BLaER1 treated with 17β-estradiol and CSF1 and Interleukin-3, amounts not matched to agents 10 nM and 100 nM (cell line): ENCODE results near the gene VEGFB.

Experiments
- H3K27ac ChIP-seq, 11 experiments: shearing (Covaris generic); formaldehyde crosslinking; 2 replicates each; pipeline ENCODE4 v1.8.1; 2022
- H3K27me3 ChIP-seq, 11 experiments: shearing (Covaris generic); formaldehyde crosslinking; 2 replicates each; pipeline ENCODE4 v1.8.1; 2022
- H3K36me3 ChIP-seq, 11 experiments: shearing (Covaris generic); formaldehyde crosslinking; 2 replicates each; pipeline ENCODE4 v1.8.1; 2022
- H3K4me1 ChIP-seq, 10 experiments: shearing (Covaris generic); formaldehyde crosslinking; 2 replicates each; pipeline ENCODE4 v1.8.1; 2022
- H3K4me2 ChIP-seq, 11 experiments: shearing (Covaris generic); formaldehyde crosslinking; 2 replicates each; pipeline ENCODE4 v1.8.1; 2022
- H3K4me3 ChIP-seq, 10 experiments: shearing (Covaris generic); formaldehyde crosslinking; 2 replicates each; pipeline ENCODE4 v1.8.1; 2022
- H3K9ac ChIP-seq, 11 experiments: shearing (Covaris generic); formaldehyde crosslinking; 2 replicates each; pipeline ENCODE4 v1.8.1; 2022
- H3K9me3 ChIP-seq, 11 experiments: shearing (Covaris generic); formaldehyde crosslinking; replicated peaks in 1 of 11; 2 replicates each; pipeline ENCODE4 v1.8.1; 2022
- H4K20me1 ChIP-seq, 11 experiments: shearing (Covaris generic); formaldehyde crosslinking; 2 replicates each; pipeline ENCODE4 v1.8.1; 2022
- Cebpa-rat ChIP-seq, 11 experiments: shearing (Covaris generic); IDR thresholded peaks; 2 replicates each; pipeline ENCODE4 v1.8.1; 2022

Gene VEGFB

DNA sequence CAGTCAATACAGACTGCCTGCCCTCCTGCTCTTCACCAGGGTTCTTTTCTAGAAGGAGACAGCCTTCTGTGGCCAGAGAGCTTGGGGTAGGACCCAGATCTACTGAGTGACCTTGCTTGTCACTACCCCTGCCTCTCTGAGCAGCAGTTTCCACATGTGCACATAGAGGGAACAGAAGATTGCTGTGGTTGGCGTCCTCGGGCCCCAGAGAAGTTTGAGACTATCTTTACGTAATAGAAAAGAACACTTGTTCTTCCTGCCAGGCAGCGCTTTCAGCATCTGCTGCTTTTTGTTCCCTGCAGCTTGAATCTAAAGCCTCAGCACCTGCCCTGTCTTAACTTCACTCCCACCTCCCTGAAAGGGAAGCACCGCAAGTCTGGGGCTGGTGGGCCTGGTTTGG, 4.6 kb downstream of the VEGFB start:
- Histone ChIP-seq H3K27ac (peak overlapping the region in 9 of 11 experiments; percentile 8 to 96 (median 52); a peak in 14 of 22 replicates), H3K36me3 (peaks cover 23 to 53% (median 36%) of the 10 kb centered on the region in 11 experiments), H3K27me3 (no peaks in the 10 kb centered on the region), H3K4me2 (peak overlapping the region in 9 of 11 experiments; percentile 36 to 99 (median 97); a peak in 13 of 22 replicates), H3K4me1 (peaks cover 71 to 78% (median 77%) of the 10 kb centered on the region in 10 experiments), H3K4me3 (no peak overlapping the region), H4K20me1 (peaks cover 14 to 38% (median 28%) of the 10 kb centered on the region in 11 experiments; a peak in 21 of 22 replicates), H3K9me3 (no peaks in the 10 kb centered on the region), H3K9ac (peak overlapping the region in 9 of 11 experiments; percentile 26 to 95 (median 55); a peak in 13 of 22 replicates)
- no peak for TF ChIP-seq Cebpa-rat (IDR thresholded peaks at IDR 0.05)

DNA sequence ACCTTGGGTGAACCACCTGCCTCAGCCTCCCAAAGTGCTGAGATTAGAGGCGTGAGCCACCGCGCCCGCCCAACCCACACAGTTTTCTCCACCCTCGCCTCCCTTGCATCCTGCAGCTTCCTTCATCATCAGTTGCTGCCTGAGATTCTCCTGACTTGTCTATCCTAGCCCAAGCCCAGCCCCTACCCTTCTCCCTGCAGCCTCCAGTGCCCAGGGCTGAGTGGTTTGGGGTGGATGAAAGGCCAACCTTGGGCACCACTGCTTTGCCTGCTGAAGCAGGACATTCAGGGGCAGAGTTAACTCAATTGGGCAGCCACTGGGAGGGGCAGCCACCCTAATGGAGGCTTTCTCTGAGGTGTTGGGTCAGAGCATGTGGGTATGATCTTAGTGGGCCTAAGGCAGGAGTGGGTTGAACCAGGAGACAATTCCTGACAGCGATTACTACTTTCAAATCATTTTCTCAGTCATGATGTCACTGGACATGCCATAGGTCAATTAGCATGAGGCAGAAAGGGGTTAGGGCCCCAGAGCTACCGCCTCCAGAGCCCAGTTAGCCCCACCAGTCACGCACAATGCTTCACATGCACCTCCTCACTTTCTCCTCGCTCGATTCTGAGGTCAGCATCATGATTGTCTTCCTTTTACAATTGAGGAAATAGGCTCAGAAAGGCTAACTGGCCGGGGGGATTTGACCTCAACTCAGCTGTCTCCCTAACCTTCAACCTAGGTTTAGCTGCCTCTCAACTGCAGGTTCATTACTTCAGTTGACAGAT, 5.5 kb downstream of the VEGFB start:
- Histone ChIP-seq H3K4me2 (peak overlapping the region; percentile 81 to 99 (median 96)), H3K4me1 (peaks cover 78 to 85% (median 84%) of the 10 kb centered on the region in 10 experiments), H4K20me1 (peaks cover 18 to 45% (median 37%) of the 10 kb centered on the region in 11 experiments; a peak in 21 of 22 replicates), H3K9ac (peak overlapping the region; percentile 85 to 97 (median 88)), H3K27me3 (no peaks in the 10 kb centered on the region), H3K4me3 (peak overlapping the region; percentile 81 to 99 (median 97)), H3K27ac (peak overlapping the region; percentile 85 to 96 (median 93)), H3K36me3 (peaks cover 28 to 62% (median 42%) of the 10 kb centered on the region in 11 experiments), H3K9me3 (no peaks in the 10 kb centered on the region)
- TF ChIP-seq Cebpa-rat (IDR thresholded peaks at IDR 0.05): no peak

DNA sequence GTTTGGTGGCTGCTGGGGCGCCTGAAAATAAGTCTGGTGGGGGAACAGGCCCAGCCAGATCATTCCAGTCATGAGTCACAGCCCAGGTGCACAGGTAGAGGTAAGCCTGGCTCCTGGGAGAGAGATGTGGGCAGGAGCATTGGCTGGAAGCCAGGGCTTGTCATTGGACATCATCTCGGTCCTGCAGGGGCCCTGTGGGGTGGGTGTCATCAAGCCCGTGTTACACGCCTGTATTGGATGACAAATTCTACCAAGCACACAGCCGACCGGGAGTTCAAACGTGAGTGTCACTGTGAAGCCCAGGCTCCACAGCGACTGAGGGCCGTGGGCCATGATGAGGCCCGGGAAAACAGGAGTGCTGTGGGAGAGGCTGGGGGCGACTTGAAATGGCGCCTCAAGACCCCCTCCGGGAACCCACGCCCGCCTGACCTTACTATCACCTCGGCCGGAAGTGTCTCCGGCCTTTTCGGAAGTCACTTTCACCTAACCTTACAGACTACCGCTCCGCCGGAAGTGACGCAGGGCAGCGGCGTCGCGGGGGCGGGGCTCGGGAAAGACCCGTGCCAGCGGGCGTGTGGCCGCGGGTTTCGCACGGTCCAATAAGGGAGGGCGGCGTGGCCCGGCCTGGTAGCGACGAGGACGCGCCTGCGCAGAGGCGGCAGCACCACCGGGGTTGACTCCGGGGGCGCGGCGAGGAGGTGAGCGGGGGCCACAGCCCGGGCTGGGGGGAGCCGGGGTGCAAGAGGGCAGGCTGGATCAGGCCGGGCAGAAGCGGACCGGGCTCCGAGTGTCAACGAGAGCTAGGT, 6.3 kb downstream of the VEGFB start, which contains the start of gene FKBP2:
FKBP2 (plus strand) TSS at position 661 of the 806 bp plus-strand sequence. CDS start 1,293 bp downstream, outside the sequence.
- Histone ChIP-seq H3K27ac (peak within 1 kb of the TSS; percentile 85 to 96 (median 93)), H3K9me3 (no peaks in the 10 kb centered on the region), H3K4me1 (peaks cover 74 to 82% (median 80%) of the 10 kb centered on the region in 10 experiments), H3K4me2 (peak within 1 kb of the TSS; percentile 91 to 100 (median 99)), H3K27me3 (no peaks in the 10 kb centered on the region), H3K36me3 (peaks cover 28 to 64% (median 42%) of the 10 kb centered on the region in 11 experiments), H3K9ac (peak within 1 kb of the TSS; percentile 85 to 97 (median 90)), H3K4me3 (peak within 1 kb of the TSS; percentile 81 to 99 (median 97)), H4K20me1 (peaks cover 13 to 47% (median 38%) of the 10 kb centered on the region in 11 experiments; a peak in 21 of 22 replicates)
- TF ChIP-seq Cebpa-rat (IDR thresholded peaks at IDR 0.05): no peak

- peak overlapping the region; percentile 85 to 97 (median 88) for H3K9ac ChIP-seq
- TF ChIP-seq Cebpa-rat (IDR thresholded peaks at IDR 0.05): no peak
- peak overlapping the region; percentile 85 to 96 (median 93) for H3K27ac ChIP-seq
- H4K20me1 ChIP-seq: peaks cover 8 to 45% (median 36%) of the 10 kb centered on the region in 11 experiments; a peak in 21 of 22 replicates
- H3K4me2 ChIP-seq: peak overlapping the region; percentile 81 to 99 (median 97); a peak in 20 of 22 replicates
- peak overlapping the region; percentile 81 to 99 (median 97) for H3K4me3 ChIP-seq
- no peaks in the 10 kb centered on the region for H3K27me3 ChIP-seq
- no peaks in the 10 kb centered on the region for H3K9me3 ChIP-seq
- H3K36me3 ChIP-seq: peaks cover 28 to 58% (median 42%) of the 10 kb centered on the region in 11 experiments
- H3K4me1 ChIP-seq: peaks cover 70 to 77% (median 75%) of the 10 kb centered on the region in 10 experiments
Measured at GRCh38 chr11:64241241-64241490, 6.8 kb downstream of the VEGFB start.

- Histone ChIP-seq H3K4me2 (peak overlapping the region; percentile 91 to 100 (median 98)), H3K9me3 (no peaks in the 10 kb centered on the region), H4K20me1 (peaks cover 7 to 45% (median 36%) of the 10 kb centered on the region in 11 experiments; a peak in 21 of 22 replicates), H3K4me3 (peak overlapping the region; percentile 81 to 99 (median 97)), H3K27me3 (no peaks in the 10 kb centered on the region), H3K9ac (peak overlapping the region; percentile 85 to 97 (median 90)), H3K4me1 (peaks cover 70 to 74% (median 71%) of the 10 kb centered on the region in 10 experiments), H3K27ac (peak overlapping the region; percentile 42 to 96 (median 92)), H3K36me3 (peaks cover 28 to 57% (median 42%) of the 10 kb centered on the region in 11 experiments)
- no peak for TF ChIP-seq Cebpa-rat (IDR thresholded peaks at IDR 0.05)
Measured at GRCh38 chr11:64241491-64242374, 7.3 kb downstream of the VEGFB start.

GRCh38 chr11:64243236-64243854, 9.0 kb downstream of the VEGFB start:
- Histone ChIP-seq H3K27me3 (no peaks in the 10 kb centered on the region), H3K4me3 (peak overlapping the region; percentile 24 to 99 (median 97); a peak in 14 of 20 replicates), H3K36me3 (peaks cover 15 to 41% (median 26%) of the 10 kb centered on the region in 11 experiments), H4K20me1 (peaks cover 7 to 45% (median 36%) of the 10 kb centered on the region in 11 experiments; a peak in 21 of 22 replicates), H3K9me3 (no peaks in the 10 kb centered on the region), H3K4me2 (peak overlapping the region; percentile 91 to 100 (median 98)), H3K9ac (peak overlapping the region; percentile 28 to 97 (median 91); a peak in 20 of 22 replicates), H3K4me1 (peaks cover 62 to 73% (median 71%) of the 10 kb centered on the region in 10 experiments), H3K27ac (peak overlapping the region in 7 of 11 experiments; percentile 1 to 95 (median 47); a peak in 6 of 22 replicates)
- TF ChIP-seq Cebpa-rat (IDR thresholded peaks at IDR 0.05): no peak

GRCh38 chr11:64244107-64244506, 9.7 kb downstream of the VEGFB start:
- Histone ChIP-seq H3K9ac (peak overlapping the region; percentile 28 to 97 (median 91); a peak in 19 of 22 replicates), H3K27ac (peak overlapping the region in 7 of 11 experiments; percentile 1 to 95 (median 30); a peak in 7 of 22 replicates), H3K27me3 (no peaks in the 10 kb centered on the region), H3K9me3 (no peaks in the 10 kb centered on the region), H3K36me3 (peaks cover 13 to 33% (median 22%) of the 10 kb centered on the region in 11 experiments), H4K20me1 (peaks cover 7 to 45% (median 36%) of the 10 kb centered on the region in 11 experiments; a peak in 21 of 22 replicates), H3K4me2 (peak overlapping the region; percentile 91 to 100 (median 98)), H3K4me3 (peak overlapping the region in 9 of 10 experiments; percentile 24 to 99 (median 97); a peak in 15 of 20 replicates), H3K4me1 (peaks cover 55 to 73% (median 71%) of the 10 kb centered on the region in 10 experiments)
- TF ChIP-seq Cebpa-rat (IDR thresholded peaks at IDR 0.05): no peak
